ENCODE measurements around the gene GALK1.
"Not testable (repeated sequence)": the region's sequence is repeated elsewhere in the genome, so short reads cannot be mapped to it uniquely, and the experiment has no call there.

Gene GALK1

GRCh38 chr17:75764711-75765421 is at the start of gene GALK1:
GALK1 (minus strand) TSS chr17:75765192; CDS start chr17:75765136, 56 bp downstream.
- H3K4me1 Mint-ChIP-seq: peaks cover 9% of the 10 kb centered on the region
- H3K27ac Mint-ChIP-seq: no peak within 1 kb of the TSS
- TF ChIP-seq CTCF (IDR thresholded peaks at IDR 0.05): no peak
- peak; percentile 80 for DNase-seq
- H3K9me3 Mint-ChIP-seq: no peaks in the 10 kb centered on the region
- H3K27me3 Mint-ChIP-seq (ENCODE audit: low read depth, poor library complexity): peaks cover 14% of the 10 kb centered on the region
- peak within 1 kb of the TSS; percentile 76 for H3K4me3 Mint-ChIP-seq
- H3K36me3 Mint-ChIP-seq (ENCODE audit: low read depth): no peaks in the 10 kb centered on the region

- no peaks in the 10 kb centered on the region for H3K27me3 Mint-ChIP-seq (ENCODE audit: low read depth, poor library complexity)
- H3K4me1 Mint-ChIP-seq: peaks cover 2% of the 10 kb centered on the region
- no peak for TF ChIP-seq CTCF (IDR thresholded peaks at IDR 0.05)
- H3K36me3 Mint-ChIP-seq (ENCODE audit: low read depth): peaks cover 14% of the 10 kb centered on the region
- no peak overlapping the region for H3K4me3 Mint-ChIP-seq
- H3K27ac Mint-ChIP-seq: no peak overlapping the region
- H3K9me3 Mint-ChIP-seq: no peaks in the 10 kb centered on the region
- DNase-seq: no peak
Measured at GRCh38 chr17:75814021-75814395, 49.0 kb upstream of the GALK1 start.

- no peaks in the 10 kb centered on the region for H3K9me3 Mint-ChIP-seq
- no peak overlapping the region for H3K27ac Mint-ChIP-seq
- no peak overlapping the region for H3K4me3 Mint-ChIP-seq
- H3K27me3 Mint-ChIP-seq (ENCODE audit: low read depth, poor library complexity): no peaks in the 10 kb centered on the region
- no peak for DNase-seq
- TF ChIP-seq CTCF (IDR thresholded peaks at IDR 0.05): no peak
- H3K4me1 Mint-ChIP-seq: peaks cover 9% of the 10 kb centered on the region
- peaks cover 8% of the 10 kb centered on the region for H3K36me3 Mint-ChIP-seq (ENCODE audit: low read depth)
Measured at GRCh38 chr17:75813081-75814020, 48.4 kb upstream of the GALK1 start.

GRCh38 chr17:75812096-75813013 is 47.4 kb upstream of the GALK1 start:
- Mint-ChIP-seq H3K9me3 (no peaks in the 10 kb centered on the region), H3K4me3 (no peak overlapping the region), H3K27me3 (ENCODE audit: low read depth, poor library complexity) (no peaks in the 10 kb centered on the region), H3K36me3 (ENCODE audit: low read depth) (peaks cover 7% of the 10 kb centered on the region), H3K27ac (no peak overlapping the region), H3K4me1 (peaks cover 16% of the 10 kb centered on the region)
- no peak for TF ChIP-seq CTCF (IDR thresholded peaks at IDR 0.05)
- no peak for DNase-seq

GRCh38 chr17:75811174-75811573 is 46.2 kb upstream of the GALK1 start:
- no peak overlapping the region for H3K27ac Mint-ChIP-seq
- TF ChIP-seq CTCF (IDR thresholded peaks at IDR 0.05): no peak
- H3K27me3 Mint-ChIP-seq (ENCODE audit: low read depth, poor library complexity): no peaks in the 10 kb centered on the region
- peaks cover 16% of the 10 kb centered on the region for H3K4me1 Mint-ChIP-seq
- DNase-seq: no peak
- H3K9me3 Mint-ChIP-seq: no peaks in the 10 kb centered on the region
- H3K4me3 Mint-ChIP-seq: no peak overlapping the region
- peaks cover 7% of the 10 kb centered on the region for H3K36me3 Mint-ChIP-seq (ENCODE audit: low read depth)

- H3K4me3 Mint-ChIP-seq; H3K36me3 Mint-ChIP-seq (ENCODE audit: low read depth); H3K27ac Mint-ChIP-seq; H3K9me3 Mint-ChIP-seq; H3K27me3 Mint-ChIP-seq (ENCODE audit: low read depth, poor library complexity); DNase-seq: not testable (repeated sequence)
- H3K4me1 Mint-ChIP-seq: peaks cover 16% of the 10 kb centered on the region
Measured at GRCh38 chr17:75810756-75811155, 45.8 kb upstream of the GALK1 start.
